Suprapubic skin (tissue), 4 donors: Measurements from ENCODE around the gene MYH11. TPM values are rescaled to one million over a fixed set of nuclear protein-coding genes. Genes with fewer than 3 reads are reported as not detected.
"Not testable (repeated sequence)": the region's sequence is repeated elsewhere in the genome, so short reads cannot be mapped to it uniquely, and the experiment has no call there.

ENCODE experiments used
- DNase-seq, 2 donors: peaks; one replicate each; pipeline ENCODE4 v3.0.0-alpha.2; 2019; ENCODE audit warnings: low spot score in 2 of 2
- H3K27ac ChIP-seq: fragments of 200-600 bp; sonication (generic); one replicate; pipeline ENCODE4 v1.5.1; 2019
- H3K27me3 ChIP-seq: fragments of 200-600 bp; sonication (generic); one replicate; pipeline ENCODE4 v1.5.1; 2019
- H3K36me3 ChIP-seq: fragments of 200-600 bp; sonication (generic); one replicate; pipeline ENCODE4 v1.5.1; 2019
- H3K4me1 ChIP-seq: fragments of 200-600 bp; sonication (generic); one replicate; pipeline ENCODE4 v1.5.1; 2019
- H3K4me3 ChIP-seq: fragments of 200-600 bp; sonication (generic); one replicate; pipeline ENCODE4 v1.5.1; 2019; ENCODE audit warnings: mild to moderate bottlenecking
- H3K9me3 ChIP-seq: fragments of 200-600 bp; sonication (generic); one replicate; pipeline ENCODE4 v1.5.1; 2019
- EP300 ChIP-seq: sonication (generic); formaldehyde crosslinking; IDR thresholded peaks from one replicate; pipeline ENCODE4 v1.6.1; 2017; ENCODE audit warnings: antibody characterized with exemption
- POLR2A ChIP-seq, 2 donors: fragments of 450-650 bp; IDR thresholded peaks; one replicate each; pipeline ENCODE4 v1.6.1; 2017; ENCODE audit warnings: antibody characterized with exemption in 2 of 2, mild to moderate bottlenecking in 2 of 2, moderate library complexity in 2 of 2
- POLR2AphosphoS5 ChIP-seq, 3 donors: sonication (generic); formaldehyde crosslinking; IDR thresholded peaks; one replicate each; pipeline ENCODE4 v1.6.1; 2017; ENCODE audit warnings: antibody characterized with exemption in 3 of 3
- WGBS: methylation state at CpG from one replicate; pipeline ENCODE4 v1.1.5; 2018; 5-methylcytosine and 5-hydroxymethylcytosine counted together
- total RNA-seq, 4 donors: library from RNA; depleted of rRNA; stranded (reverse); fragments of >200 nt; gene quantifications; one replicate each; pipeline ENCODE4 v1.1.0, GENCODE V29; 2016
- TF ChIP-seq, protein P1 (sequence below), 2 donors: fragments of 200-600 bp in 1 of 2; fragments of 450-650 bp in 1 of 2; sonication (generic) in 1 of 2; IDR thresholded peaks; one replicate each; pipeline ENCODE4 v1.5.1; 2016 to 2019; ENCODE audit warnings: antibody characterized with exemption in 2 of 2, mild to moderate bottlenecking in 1 of 2, moderate library complexity in 1 of 2

MYH11 gene
- total RNA-seq, 4 donors from 2014 or later = 24.2 to 54.8 (median 36.0) TPM

DNA sequence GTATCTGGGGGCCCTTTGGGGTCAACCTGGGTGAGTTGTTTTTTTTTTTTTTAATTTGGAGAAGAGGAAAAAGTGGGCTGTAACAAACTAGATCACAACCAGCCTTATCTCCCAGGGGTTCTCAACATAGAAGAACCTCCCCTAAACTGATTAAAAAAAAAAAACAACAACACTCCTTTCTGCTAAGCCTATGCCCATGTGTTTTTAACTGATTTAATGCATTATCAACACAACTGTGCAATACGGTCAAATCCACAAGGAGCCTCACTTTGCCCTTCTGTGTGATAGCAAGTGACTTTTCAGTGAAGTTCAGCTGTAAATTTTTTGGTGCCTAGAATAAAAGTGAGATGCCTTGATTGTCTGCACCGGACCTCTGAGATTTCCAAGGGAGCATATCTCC lies 646 bp downstream of the MYH11 start:
- H3K9me3 ChIP-seq = no peaks in the 10 kb centered on the region
- no peak overlapping the region for H3K27ac ChIP-seq
- peaks cover 19% of the 10 kb centered on the region for H3K4me1 ChIP-seq
- 38% methylated on average over 2 of the region's 2 CpGs for WGBS
- no peak for TF ChIP-seq POLR2A (IDR thresholded peaks at IDR 0.05)
- H3K4me3 ChIP-seq = peak overlapping the region; percentile 48
- no peaks in the 10 kb centered on the region for H3K36me3 ChIP-seq
- no peak for DNase-seq
- H3K27me3 ChIP-seq = peaks cover 38% of the 10 kb centered on the region

DNA sequence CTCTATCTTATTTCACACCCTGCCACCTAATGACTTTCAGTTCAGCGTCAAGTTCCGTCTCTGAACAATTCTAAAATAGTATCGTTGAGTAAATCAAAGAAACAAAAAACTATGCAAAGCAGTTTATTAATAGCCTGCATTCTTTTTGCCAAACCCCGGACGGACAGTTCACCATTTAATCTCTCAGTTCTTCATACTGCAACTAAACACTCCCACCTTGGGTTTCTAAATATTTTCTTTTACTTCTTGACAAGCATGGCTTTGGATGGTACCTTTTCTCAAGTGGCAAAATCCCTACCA lies 1.2 kb downstream of the MYH11 start:
- Histone ChIP-seq H3K36me3 (no peaks in the 10 kb centered on the region), H3K27me3 (peaks cover 38% of the 10 kb centered on the region), H3K4me1 (peaks cover 19% of the 10 kb centered on the region), H3K4me3 (peak overlapping the region; percentile 48), H3K27ac (no peak overlapping the region), H3K9me3 (no peaks in the 10 kb centered on the region)
- no peak for DNase-seq
- WGBS = 33% methylated on average over 5 of the region's 5 CpGs
- TF ChIP-seq EP300 (no peak), POLR2AphosphoS5 (IDR thresholded peaks at IDR 0.05) (no peak), POLR2A (IDR thresholded peaks at IDR 0.05) (no peak)
- TF ChIP-seq, protein P1, sequence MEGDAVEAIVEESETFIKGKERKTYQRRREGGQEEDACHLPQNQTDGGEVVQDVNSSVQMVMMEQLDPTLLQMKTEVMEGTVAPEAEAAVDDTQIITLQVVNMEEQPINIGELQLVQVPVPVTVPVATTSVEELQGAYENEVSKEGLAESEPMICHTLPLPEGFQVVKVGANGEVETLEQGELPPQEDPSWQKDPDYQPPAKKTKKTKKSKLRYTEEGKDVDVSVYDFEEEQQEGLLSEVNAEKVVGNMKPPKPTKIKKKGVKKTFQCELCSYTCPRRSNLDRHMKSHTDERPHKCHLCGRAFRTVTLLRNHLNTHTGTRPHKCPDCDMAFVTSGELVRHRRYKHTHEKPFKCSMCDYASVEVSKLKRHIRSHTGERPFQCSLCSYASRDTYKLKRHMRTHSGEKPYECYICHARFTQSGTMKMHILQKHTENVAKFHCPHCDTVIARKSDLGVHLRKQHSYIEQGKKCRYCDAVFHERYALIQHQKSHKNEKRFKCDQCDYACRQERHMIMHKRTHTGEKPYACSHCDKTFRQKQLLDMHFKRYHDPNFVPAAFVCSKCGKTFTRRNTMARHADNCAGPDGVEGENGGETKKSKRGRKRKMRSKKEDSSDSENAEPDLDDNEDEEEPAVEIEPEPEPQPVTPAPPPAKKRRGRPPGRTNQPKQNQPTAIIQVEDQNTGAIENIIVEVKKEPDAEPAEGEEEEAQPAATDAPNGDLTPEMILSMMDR (IDR thresholded peaks at IDR 0.05) = no peak

DNA sequence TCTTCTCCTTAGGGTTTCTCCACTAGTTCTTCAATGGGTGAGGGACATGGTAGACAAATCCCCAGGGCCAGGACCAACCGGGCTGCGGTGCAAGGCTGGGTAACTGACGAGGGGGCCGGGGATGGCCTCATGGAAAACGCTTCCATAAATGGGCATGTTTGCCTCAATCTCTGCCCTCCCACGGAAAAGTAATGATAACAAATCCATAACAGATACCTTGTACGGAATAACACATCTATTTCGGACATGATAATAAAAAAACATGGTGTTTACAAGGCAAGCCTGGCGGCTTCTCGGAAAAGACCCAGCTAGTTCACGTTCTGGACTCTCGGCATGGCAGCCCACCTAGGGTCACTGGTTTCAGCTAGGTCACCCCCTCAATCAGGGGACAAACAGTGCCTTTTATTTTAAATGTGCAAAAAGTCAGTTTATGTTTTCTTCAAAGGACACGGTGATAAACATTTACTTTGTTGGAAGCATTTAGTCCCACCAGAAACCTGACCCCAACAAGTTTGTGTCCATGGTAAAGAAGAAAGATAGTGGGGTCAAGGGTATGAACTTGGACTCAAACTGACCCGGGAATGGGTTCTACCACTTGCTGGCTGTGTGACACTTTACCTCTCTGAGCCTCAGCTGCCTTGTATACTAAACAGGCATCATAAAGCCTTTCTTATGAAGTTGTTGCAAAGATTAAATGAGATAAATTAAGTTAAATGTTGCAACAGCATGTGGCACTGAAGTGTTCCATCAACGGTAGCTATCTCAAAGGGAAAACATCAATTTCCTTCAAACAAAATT lies 1.7 kb downstream of the MYH11 start:
- peaks cover 19% of the 10 kb centered on the region for H3K4me1 ChIP-seq
- peak overlapping the region; percentile 48 for H3K4me3 ChIP-seq
- no peaks in the 10 kb centered on the region for H3K36me3 ChIP-seq
- peaks cover 38% of the 10 kb centered on the region for H3K27me3 ChIP-seq
- TF ChIP-seq POLR2A (IDR thresholded peaks at IDR 0.05) (no peak), POLR2AphosphoS5 (IDR thresholded peaks at IDR 0.05) (no peak)
- TF ChIP-seq, protein P1 (IDR thresholded peaks at IDR 0.05) = no peak
- H3K9me3 ChIP-seq = no peaks in the 10 kb centered on the region
- WGBS = 62% methylated on average over 15 of the region's 15 CpGs
- no peak for DNase-seq
- no peak overlapping the region for H3K27ac ChIP-seq

DNA sequence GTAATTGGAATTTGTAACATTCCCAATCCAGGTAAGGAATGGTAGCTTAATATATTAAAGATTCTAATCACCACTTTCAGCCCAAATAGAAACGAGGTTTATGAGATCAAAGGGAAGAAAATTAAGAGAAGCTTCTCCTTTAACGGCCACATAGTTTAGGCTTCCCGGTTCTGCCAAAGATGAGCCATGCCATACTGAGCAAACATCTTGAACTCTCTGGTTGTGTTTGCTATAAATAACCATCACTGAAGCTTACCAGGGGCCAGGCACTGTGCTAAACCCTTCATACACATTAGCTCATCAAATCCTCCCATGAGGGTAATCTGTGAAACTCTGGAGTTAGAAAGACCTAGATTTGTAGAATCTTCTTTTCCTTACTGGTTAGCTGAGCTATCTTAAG lies 2.8 kb downstream of the MYH11 start:
- peak overlapping the region; percentile 18 for H3K27ac ChIP-seq
- H3K36me3 ChIP-seq = no peaks in the 10 kb centered on the region
- peak overlapping the region; percentile 5 for H3K4me3 ChIP-seq
- WGBS = 39% methylated on average over 3 of the region's 3 CpGs
- DNase-seq = no peak
- no peaks in the 10 kb centered on the region for H3K9me3 ChIP-seq
- H3K4me1 ChIP-seq = peaks cover 19% of the 10 kb centered on the region
- peaks cover 38% of the 10 kb centered on the region for H3K27me3 ChIP-seq
- TF ChIP-seq EP300 = no peak
- no peak for TF ChIP-seq POLR2AphosphoS5 (IDR thresholded peaks at IDR 0.05)
- TF ChIP-seq POLR2A (IDR thresholded peaks at IDR 0.05) = no peak
- TF ChIP-seq, protein P1 (IDR thresholded peaks at IDR 0.05) = no peak

DNA sequence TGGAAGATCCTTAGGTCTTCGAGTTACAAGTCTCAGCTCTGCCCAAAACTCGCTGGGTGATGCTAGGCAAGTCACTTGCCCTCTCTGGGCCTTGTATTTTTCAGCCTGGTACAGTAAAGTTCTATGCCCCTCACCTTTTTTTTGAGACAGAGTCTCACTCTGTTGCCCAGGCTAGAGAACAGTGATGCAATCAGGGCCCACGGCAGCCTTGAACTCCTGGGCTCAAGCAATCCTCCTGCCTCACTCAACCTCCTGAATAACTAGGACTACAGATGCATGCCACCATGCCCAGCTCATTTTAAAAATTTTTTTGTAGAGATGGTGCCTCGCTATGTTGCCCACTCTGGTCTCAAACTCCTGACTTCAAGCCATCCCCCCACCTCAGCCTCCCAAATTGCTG lies 3.8 kb downstream of the MYH11 start:
- Histone ChIP-seq H3K27ac (no peak overlapping the region), H3K36me3 (no peaks in the 10 kb centered on the region)
- no peak for TF ChIP-seq EP300
- TF ChIP-seq, protein P1 (IDR thresholded peaks at IDR 0.05) = no peak
- no peak for TF ChIP-seq POLR2AphosphoS5 (IDR thresholded peaks at IDR 0.05)
- no peak for TF ChIP-seq POLR2A (IDR thresholded peaks at IDR 0.05)

DNA sequence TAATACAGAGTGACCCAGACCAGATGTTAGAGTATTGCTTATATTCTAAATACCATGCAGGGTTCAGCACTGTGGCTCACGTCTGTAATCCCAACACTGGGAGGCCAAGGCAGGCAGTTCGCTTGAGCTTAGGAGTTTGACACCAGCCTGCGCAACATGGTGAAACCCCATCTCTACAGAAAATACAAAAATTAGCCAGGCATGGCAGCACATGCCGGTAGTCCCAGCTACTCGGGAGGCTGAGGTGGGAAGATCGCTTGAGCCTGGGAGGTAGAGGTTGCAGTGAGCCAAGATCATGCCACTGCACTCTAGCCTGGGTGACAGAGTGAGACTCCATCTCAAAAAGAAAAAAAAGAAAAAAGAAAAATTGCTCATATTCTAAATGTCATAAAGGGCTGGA lies 6.3 kb downstream of the MYH11 start:
- H3K27ac ChIP-seq, H3K4me3 ChIP-seq, DNase-seq, H3K9me3 ChIP-seq, H3K36me3 ChIP-seq, H3K4me1 ChIP-seq: not testable (repeated sequence)
- WGBS = 92% methylated on average over 6 of the region's 6 CpGs
- H3K27me3 ChIP-seq = peaks cover 11% of the 10 kb centered on the region

More for the DNA sequence above, 3.8 kb downstream of the MYH11 start:
- no peak for DNase-seq
- H3K4me3 ChIP-seq = no peak overlapping the region
- H3K4me1 ChIP-seq = peaks cover 14% of the 10 kb centered on the region
- peaks cover 33% of the 10 kb centered on the region for H3K27me3 ChIP-seq
- no peaks in the 10 kb centered on the region for H3K9me3 ChIP-seq
- WGBS = 87% methylated on average over 4 of the region's 4 CpGs
